GM21717 (cell line): ENCODE data around the gene FUZ.

Source experiments
- ATAC-seq: cut with Tn5 transposase; IDR thresholded peaks from one replicate; pipeline ENCODE4 v1.9.1; 2021; ENCODE audit warnings: mild to moderate bottlenecking, moderate library complexity; ENCODE audit not compliant: unreplicated experiment

FUZ gene

GRCh38 chr19:49851456-49852259 is 38.6 kb upstream of the FUZ start:
- no peak for ATAC-seq

- peak; percentile 49 for ATAC-seq
Observed at GRCh38 chr19:49850487-49851342, 37.6 kb upstream of the FUZ start, which contains the start of gene PTOV1. Gene PTOV1 (plus strand): TSS chr19:49851159.

- ATAC-seq, result peak; percentile 5
Observed at GRCh38 chr19:49850221-49850486, 37.1 kb upstream of the FUZ start.

GRCh38 chr19:49849433-49850220 is 36.5 kb upstream of the FUZ start:
- no peak for ATAC-seq

- no peak for ATAC-seq
Observed at GRCh38 chr19:49848938-49849337, 35.8 kb upstream of the FUZ start.

GRCh38 chr19:49847731-49848696 is 34.9 kb upstream of the FUZ start:
- ATAC-seq, result no peak

GRCh38 chr19:49846408-49846807 is 33.3 kb upstream of the FUZ start:
- ATAC-seq, result no peak

- no peak for ATAC-seq
Observed at GRCh38 chr19:49845414-49845813, 32.3 kb upstream of the FUZ start.

GRCh38 chr19:49844138-49845095 is 31.3 kb upstream of the FUZ start:
- ATAC-seq, result no peak

- ATAC-seq, result no peak
Observed at GRCh38 chr19:49843265-49843664, 30.2 kb upstream of the FUZ start.

GRCh38 chr19:49840736-49841249 is 27.7 kb upstream of the FUZ start:
- ATAC-seq, result no peak

GRCh38 chr19:49840321-49840720 is 27.2 kb upstream of the FUZ start:
- no peak for ATAC-seq

GRCh38 chr19:49839713-49840112 is 26.6 kb upstream of the FUZ start:
- ATAC-seq, result no peak

GRCh38 chr19:49838885-49839588 is 25.9 kb upstream of the FUZ start:
- ATAC-seq, result no peak

- no peak for ATAC-seq
Observed at GRCh38 chr19:49837425-49837824, 24.3 kb upstream of the FUZ start.

GRCh38 chr19:49837009-49837310 is 23.9 kb upstream of the FUZ start:
- no peak for ATAC-seq

GRCh38 chr19:49836176-49837008 is 23.3 kb upstream of the FUZ start:
- ATAC-seq, result no peak

- ATAC-seq, result no peak
Observed at GRCh38 chr19:49835562-49835961, 22.5 kb upstream of the FUZ start.
